HG03571 (cell line): ENCODE results near the gene AKAP6.

Source experiments
- ATAC-seq: cut with Tn5 transposase; IDR thresholded peaks from one replicate; pipeline ENCODE4 v1.9.1; 2021; ENCODE audit not compliant: unreplicated experiment

Gene AKAP6

GRCh38 chr14:32650665-32651064 lies 321.6 kb downstream of the AKAP6 start:
- ATAC-seq, result no peak

- no peak for ATAC-seq
Observed at GRCh38 chr14:32654106-32654505, 325.0 kb downstream of the AKAP6 start.

DNA sequence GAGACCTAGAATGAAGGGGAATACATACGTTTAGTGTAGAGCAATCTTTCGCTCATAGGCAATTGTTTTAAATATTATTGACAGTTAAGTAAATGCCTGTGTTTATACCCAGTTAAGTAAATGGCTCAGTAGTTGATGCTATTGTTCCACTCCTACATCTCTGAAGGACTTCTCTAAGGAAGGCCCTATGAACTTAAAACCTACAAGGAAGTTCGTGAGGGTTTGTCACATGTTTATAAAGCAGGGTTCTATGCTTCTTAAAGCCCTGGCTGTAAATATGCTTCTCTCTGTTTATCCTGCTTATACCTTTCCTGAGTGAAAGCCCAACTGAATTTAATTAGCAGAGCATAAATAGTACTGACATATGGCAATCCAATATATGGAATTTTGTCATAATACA lies 327.5 kb downstream of the AKAP6 start:
- no peak for ATAC-seq

GRCh38 chr14:32657081-32657480 lies 328.0 kb downstream of the AKAP6 start:
- no peak for ATAC-seq

- ATAC-seq, result no peak
Observed at GRCh38 chr14:32661216-32661615, 332.1 kb downstream of the AKAP6 start.

- ATAC-seq, result no peak
Observed at GRCh38 chr14:32662211-32662610, 333.1 kb downstream of the AKAP6 start.

GRCh38 chr14:32666308-32666707 lies 337.2 kb downstream of the AKAP6 start:
- ATAC-seq, result no peak

GRCh38 chr14:32667287-32667686 lies 338.2 kb downstream of the AKAP6 start:
- no peak for ATAC-seq

GRCh38 chr14:32667791-32668190 lies 338.7 kb downstream of the AKAP6 start:
- ATAC-seq, result no peak

DNA sequence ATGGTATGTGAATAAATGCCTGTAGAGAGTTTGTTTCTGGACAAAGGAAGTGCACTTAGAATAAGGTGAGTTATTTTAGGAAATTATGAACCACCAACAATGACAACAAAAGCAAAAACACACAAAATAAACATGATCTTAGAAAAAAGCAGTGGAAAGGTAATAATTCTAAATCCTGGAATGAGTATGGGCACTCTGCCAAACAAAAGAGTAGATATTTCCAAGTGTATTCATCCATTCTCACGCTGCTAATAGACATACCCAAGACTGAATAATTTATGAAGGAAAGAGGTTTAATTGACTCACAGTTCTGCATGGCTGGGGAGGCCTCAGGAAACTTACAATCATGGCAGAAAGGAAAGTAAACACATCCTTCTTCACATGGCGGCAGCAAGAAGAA lies 340.3 kb downstream of the AKAP6 start:
- ATAC-seq, result no peak

DNA sequence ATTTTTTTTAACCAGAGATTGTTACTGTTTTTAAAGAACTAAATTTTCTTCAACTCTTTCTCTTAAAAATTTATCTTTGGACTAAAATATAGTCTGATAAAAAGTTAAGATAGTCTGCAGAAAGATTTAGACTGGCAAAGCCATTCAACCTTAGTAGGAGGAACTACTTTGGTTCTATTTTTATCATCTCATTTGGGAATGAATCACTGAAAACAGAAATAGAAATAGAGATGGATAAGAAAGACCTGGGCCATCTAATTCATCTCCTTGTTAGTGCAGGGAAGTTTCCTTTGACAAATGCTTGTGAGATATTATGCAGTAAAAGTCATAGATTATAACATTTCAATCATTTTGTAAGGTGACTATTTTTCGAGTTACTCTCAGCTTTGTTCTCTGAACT lies 346.3 kb downstream of the AKAP6 start:
- ATAC-seq, result no peak

- no peak for ATAC-seq
Observed at GRCh38 chr14:32677129-32677780, 348.2 kb downstream of the AKAP6 start.

DNA sequence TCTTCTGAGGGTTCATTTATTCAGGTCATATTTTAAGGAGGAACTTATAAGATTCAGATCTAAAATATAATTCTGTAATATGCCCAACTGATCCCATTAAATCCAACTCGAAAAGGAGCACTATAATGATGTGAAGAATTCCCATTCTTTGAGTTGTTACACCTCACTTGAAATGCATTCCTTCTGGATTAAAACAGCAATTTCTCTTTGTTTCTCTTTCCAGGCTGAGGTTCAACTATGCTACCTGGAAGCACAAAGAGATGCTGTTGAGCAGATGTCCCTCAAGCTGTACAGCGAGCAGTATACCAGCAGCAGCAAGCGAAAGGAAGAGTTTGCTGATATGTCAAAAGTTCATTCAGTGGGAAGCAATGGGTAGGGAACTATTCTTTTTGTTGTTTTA lies 349.0 kb downstream of the AKAP6 start:
- ATAC-seq, result no peak

DNA sequence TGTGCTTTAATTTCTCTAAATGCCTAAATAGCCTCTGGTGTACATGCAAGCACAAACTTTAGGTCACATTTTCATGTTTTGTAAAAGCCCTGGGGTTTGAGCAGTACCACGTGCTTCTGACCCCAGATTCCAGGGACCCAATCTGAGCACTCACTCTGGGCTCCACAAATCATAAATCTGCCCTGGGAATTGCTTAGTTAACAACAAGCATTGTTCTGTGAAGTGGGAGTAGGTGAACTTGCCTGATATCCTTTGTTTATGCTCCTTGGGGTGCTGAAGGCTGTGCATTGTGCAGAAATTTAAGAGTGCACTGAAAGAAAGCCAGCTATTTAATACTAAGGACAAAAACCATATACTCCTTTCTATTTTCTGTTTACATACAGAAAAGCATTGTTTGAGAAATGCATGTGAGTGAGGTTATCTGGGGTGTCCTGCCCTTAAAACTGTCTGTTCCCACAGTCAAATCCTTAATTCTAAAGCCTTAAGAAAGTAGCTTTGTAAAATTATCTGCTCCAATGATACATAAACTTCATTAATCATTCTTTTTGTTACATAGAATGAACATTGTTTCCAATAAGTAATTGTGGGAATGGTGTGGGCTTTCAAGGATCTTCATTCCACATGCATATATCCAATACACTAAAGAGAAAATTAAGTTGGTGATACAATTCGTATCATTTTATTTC lies 351.0 kb downstream of the AKAP6 start:
- ATAC-seq, result no peak

DNA sequence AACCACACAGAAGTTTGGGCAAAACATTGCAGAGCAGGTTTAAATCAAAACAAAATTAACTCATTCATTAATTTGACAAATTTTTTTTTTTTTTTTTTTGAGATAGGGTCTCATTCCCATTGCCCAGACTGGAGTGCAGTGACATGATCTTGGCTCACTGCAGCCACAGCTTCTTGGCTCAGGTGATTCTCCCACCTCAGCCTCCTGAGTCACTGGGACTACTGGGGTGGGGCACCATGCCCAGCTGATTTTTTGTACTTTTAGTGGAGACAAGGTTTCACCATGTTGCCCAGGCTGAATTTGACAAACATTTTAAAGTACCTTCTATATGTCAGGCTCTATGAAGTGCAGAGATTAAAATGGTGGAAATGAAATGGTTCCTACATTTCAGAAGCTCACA lies 352.5 kb downstream of the AKAP6 start:
- no peak for ATAC-seq

DNA sequence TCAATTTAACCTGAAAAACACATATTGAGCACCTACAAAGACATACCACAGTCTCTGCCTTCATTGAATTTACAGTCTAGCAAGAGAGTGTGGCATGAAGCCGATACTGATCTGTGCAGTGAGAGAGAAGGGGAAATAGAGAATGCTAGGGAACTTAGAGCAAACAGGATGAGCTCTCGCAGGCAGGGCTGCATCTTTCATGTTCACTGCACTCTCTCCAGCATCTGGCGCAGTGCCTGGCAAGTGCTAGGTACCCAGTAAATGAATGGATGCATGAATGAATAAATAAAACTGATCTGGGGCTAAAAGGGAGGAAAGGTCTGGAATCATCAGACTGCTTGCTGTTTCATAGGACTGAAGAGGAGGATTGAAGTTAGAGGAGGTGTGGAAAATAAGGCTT lies 353.1 kb downstream of the AKAP6 start:
- ATAC-seq, result no peak

- ATAC-seq, result no peak
Observed at GRCh38 chr14:32683679-32684078, 354.6 kb downstream of the AKAP6 start.

GRCh38 chr14:32688941-32689340 lies 359.8 kb downstream of the AKAP6 start:
- ATAC-seq, result no peak

DNA sequence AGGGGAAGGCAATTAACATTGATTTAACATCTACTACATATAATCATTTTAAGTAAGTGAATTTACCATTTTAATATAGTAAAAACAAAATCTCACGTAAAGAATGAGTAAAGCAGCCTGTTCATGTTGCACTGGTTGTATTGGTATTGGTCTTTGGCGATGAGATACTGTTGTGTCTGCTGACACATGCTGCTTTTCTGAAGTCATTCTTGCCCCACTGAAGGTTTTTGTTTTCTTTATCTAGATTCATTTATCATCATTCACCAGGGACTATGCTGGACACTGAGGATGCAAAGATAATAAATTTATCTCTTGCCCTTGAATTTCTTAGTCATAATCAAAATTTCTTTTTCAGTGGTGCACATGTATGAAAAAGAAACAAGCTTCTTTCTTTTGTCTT lies 363.3 kb downstream of the AKAP6 start:
- ATAC-seq, result no peak

DNA sequence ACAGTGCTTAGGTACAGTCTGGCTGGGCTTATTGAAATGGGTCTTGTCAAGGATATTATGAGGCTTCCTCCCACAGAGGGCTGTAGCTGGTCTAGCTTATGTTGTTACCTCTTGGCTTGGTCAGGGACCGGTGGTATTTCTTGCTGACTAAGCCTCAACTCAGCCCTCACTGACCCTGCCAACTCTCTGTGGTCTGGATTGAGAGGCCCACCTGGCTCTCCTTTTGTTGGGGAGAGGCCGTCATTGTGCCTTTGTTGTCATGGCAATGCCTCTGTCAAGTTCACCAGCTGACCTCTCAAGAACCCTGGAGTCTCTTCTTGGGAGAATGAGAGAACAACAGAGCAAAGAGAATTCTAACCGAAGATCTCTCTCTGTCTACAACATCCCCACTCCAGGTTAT lies 364.0 kb downstream of the AKAP6 start:
- no peak for ATAC-seq

GRCh38 chr14:32694795-32695449 lies 365.8 kb downstream of the AKAP6 start:
- ATAC-seq, result no peak

DNA sequence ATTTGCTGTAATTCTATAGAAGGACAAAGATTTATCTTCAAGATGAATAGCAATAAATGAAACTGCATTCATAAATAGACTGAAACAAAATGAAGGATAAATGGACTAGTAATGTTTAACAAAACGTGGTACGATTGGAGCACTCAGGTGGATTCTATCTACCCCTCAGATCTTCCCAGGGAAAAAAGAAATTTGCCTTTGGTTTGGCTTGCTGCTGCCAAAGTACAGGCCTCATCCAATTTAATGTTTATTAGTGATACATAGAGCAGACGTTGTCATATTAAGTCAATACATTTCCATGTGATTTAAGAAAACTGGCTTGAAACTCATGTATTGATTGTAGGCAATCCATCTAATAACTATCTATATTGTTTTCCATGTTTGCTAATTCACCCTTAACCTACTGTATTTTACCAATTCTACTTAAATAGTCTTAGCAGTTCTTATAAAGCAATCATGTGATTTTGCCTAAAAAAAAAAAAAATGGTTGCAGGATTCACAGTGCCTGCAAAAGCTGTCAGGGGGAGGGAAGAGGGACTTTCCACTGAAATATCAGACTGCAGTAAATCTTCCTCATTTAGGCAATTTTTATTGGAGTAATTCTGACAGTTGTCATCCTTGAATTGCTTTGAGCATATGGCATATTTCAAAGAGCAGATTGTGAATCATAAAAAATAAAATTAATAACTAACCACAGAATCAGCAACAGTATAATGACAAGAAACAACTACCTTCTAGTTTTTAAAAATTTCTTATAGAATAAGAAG lies 367.4 kb downstream of the AKAP6 start:
- no peak for ATAC-seq
